GM18505 (cell line): ENCODE measurements around the gene KLHDC7A.
"Not testable (repeated sequence)": the region's sequence is repeated elsewhere in the genome, so short reads cannot be mapped to it uniquely, and the experiment has no call there.

Experiments
- ATAC-seq: cut with Tn5 transposase; IDR thresholded peaks from one replicate; pipeline ENCODE4 v1.9.1; 2021; ENCODE audit not compliant: unreplicated experiment
- POLR2A ChIP-seq: IDR thresholded peaks from 4 replicates; pipeline ENCODE4 v1.6.1; 2011; ENCODE audit warnings: borderline replicate concordance; ENCODE audit not compliant: insufficient read depth, insufficient read length; ENCODE audit errors: extremely low read depth

Gene KLHDC7A

GRCh38 chr1:18480315-18481189 is at the start of gene KLHDC7A:
Gene KLHDC7A, plus strand, starts transcription at chr1:18480930. Its CDS starts 52 bp downstream, at chr1:18480982.
- ATAC-seq, result no peak
- no peak for TF ChIP-seq POLR2A

GRCh38 chr1:18434041-18434440 is 46.7 kb upstream of the KLHDC7A start:
- no peak for TF ChIP-seq POLR2A
- no peak for ATAC-seq

DNA sequence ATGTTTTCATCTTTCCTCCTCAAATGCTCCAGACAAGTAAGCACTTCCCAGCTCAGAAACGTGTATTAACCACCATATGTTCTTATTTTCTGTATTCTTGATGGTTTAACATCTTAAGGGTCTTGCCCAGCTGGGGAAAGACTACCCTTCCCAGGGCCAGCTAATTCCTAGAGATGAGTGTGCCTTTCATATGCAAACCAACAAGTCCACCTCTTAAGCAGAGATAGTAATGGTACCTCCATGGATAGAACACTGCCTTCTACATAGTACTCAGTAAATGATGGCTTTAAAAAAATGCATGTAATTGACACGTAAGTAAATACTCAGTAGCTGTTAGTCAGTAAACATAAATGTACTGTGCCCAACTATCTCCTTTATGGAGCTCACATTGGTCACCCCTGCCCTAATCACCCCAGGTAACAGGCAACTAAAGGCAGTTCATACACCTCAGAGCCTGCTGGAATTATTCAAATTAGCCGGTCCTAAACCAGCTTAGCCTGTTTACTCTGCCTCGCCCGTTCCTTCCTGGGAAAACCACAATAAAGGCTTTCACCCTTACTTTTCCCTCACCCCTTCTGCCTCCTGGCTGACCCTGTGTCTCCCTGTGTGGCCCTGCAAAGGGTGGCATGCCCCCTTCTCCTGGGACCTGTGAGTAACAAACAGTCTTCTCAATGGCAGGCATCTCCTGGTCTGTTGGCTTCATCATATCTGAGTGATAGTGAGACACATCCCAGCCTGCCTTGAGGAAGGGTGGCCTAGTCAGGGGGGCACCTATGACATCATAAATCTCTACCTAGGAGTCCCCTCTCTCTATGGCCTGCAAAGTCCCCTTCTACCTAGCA is 40.1 kb upstream of the KLHDC7A start:
- no peak for TF ChIP-seq POLR2A

GRCh38 chr1:18443587-18444520 is 36.9 kb upstream of the KLHDC7A start:
- no peak for ATAC-seq
- TF ChIP-seq POLR2A, result no peak

More for the DNA sequence above, 40.1 kb upstream of the KLHDC7A start:
- ATAC-seq, result no peak

DNA sequence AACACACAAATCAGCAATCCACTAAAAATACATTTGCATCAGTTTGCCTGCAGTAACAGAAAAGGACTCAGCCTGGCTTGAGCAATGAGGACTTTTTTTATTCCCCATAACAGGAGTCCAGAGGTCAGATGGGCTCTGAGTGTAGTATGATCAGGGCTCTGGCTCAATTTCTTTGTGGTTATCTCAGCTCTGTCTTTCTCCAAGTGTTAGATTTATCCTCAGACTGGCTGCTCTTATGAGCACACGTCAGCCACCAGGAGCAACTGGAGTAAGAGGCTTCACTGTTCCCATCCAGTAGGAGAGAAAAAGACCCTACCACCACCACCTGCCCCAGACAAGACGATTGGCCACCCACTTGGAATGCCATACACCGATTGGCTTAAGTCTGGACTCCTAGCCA is 36.2 kb upstream of the KLHDC7A start:
- no peak for TF ChIP-seq POLR2A
- no peak for ATAC-seq

DNA sequence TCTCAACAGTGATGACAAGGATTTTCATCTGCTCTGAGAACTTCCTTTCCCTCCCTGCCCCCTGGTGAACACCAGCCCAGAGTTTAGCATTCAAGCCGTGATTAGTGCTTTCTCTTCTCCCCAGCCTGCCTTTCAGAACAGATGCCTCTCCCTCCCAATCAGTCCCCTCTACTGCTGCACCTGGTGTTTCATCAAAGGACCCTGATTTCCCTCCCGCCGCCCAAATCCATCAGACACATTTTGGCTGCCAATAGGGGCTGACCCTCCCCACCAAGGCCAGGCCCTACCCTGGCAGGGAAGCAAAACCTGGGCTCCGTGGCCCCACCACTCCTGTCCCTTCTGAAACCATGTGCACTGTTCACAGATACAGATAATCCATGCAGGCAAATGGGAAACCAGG is 34.0 kb upstream of the KLHDC7A start:
- ATAC-seq, result no peak
- TF ChIP-seq POLR2A, result no peak

- no peak for ATAC-seq
- no peak for TF ChIP-seq POLR2A
Observed at GRCh38 chr1:18447509-18448220, 33.1 kb upstream of the KLHDC7A start.

DNA sequence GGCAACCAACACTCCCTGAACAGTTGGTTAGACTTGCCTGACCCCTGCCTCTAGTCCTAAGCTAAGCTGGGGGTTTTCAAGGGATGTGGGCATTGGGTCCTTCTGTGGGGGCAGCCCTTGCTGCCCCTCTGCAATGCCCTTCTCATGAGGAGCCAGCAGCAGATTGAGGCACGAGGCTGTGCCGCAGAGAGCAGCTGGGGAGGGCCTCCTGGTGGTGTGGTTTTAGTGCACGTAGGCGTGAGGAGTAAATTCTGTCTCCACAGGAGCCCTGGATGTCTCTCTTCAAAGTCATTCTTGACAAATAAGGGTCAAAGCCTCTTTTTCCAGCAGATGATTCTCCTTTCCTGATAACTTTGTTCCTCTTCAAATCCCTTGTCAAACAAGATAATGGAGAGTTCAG is 31.8 kb upstream of the KLHDC7A start:
- no peak for TF ChIP-seq POLR2A
- ATAC-seq, result no peak

DNA sequence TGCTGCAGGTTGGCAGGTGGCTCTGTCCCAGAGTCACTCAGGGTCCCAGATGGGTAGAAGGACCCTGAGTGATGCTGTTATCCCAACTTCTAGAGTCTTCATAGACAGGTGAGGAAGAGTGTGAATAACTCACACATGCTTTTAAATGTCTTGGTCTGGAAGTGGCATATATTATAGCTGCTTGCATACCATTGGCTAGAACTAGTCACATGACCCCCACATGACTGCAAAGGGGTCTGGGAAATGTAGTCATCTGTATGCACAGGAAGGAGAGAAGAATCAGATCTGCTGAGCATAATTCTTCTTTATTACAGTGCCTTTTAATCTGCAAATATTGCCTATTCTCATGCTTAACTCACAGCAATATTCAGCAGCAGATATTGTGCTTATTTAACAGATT is 28.2 kb upstream of the KLHDC7A start:
- TF ChIP-seq POLR2A, result no peak

GRCh38 chr1:18458133-18459092 is 22.3 kb upstream of the KLHDC7A start:
- ATAC-seq, result no peak
- no peak for TF ChIP-seq POLR2A

More for the DNA sequence above, 28.2 kb upstream of the KLHDC7A start:
- ATAC-seq, result no peak

DNA sequence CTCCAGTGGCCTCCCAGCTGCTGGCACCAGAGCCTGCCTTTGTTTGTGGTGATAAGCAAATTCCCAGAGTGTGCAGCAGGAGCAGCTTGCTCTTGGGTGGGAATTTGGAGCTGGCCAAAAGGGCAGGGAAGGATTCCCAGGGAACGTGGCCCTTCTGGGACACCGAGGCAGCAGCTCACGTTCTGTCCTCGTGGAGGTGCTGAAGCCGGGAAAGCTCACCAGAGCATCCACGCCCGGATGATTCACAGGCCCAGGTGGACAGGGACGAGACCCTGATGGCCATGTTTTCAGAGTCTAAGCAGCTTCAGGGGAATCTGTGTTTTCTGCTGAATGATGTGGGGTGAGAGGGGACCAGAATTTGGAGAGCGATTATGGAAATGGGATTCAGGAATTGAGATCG is 19.1 kb upstream of the KLHDC7A start:
- TF ChIP-seq POLR2A, result no peak
- no peak for ATAC-seq

DNA sequence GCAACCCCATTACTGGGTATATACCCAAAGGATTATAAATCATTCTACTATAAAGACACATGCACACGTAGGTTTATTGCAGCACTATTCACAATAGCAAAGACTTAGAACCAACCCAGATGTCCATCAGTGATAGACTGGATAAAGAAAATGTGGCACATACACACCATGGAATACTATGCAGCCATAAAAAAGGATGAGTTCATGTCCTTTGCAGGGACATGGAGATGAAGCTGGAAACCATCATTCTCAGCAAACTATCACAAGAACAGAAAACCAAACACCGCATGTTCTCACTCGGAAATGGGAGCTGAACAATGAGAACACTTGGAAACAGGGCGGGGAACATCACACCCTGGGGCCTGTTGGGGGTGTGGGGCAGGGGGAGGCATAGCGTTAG is 18.2 kb upstream of the KLHDC7A start:
- ATAC-seq, result not testable (repeated sequence)
